ENCODE results near the gene PLEKHH3.
"Not testable (repeated sequence)": the region's sequence is repeated elsewhere in the genome, so short reads cannot be mapped to it uniquely, and the experiment has no call there.

The PLEKHH3 gene

GRCh38 chr17:42669977-42670788 lies 6.6 kb downstream of the PLEKHH3 start:
- DNase-seq, result no peak

GRCh38 chr17:42669705-42669976 lies 7.2 kb downstream of the PLEKHH3 start:
- DNase-seq, result no peak

DNA sequence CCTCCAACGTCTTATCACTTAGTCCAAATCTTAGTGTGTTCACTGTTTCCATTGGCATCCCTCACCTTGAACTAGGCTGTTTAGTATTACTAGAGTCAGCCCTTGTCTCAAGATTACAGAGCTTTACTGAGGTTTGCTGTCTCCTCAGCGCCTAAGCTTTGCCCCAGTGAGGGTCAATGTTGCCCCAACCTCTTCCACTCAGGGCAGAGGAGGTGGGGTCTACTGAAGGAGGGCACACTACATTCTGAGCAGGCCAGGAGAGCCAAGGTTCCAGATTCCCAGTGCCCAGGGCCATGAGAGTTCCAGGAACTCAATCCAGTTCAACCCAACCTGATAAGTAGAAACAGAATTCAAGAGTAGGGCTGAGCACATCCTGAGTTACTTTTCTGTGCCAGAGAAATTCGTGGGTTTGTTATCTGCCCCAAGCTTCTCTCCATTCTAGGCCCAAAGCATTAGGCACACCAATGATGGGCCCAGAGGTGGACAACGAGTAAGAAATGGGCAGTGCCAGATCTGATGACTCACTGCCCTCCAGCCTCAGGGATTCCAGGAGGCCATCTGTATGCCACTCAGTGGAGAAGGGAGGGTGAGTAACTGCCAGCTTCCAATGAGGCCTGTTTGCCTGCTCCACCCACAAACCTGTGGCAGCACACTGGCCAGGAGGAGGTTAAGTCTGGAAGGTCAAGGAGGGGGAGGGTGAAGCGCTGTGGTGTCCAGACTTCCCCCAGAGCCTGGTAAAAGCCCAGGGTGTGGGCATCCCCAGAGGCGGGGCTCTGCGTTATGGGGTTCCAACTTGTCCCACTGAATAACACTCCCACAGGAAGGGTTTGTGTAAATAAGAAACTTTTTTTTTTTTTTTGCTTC lies 9.5 kb downstream of the PLEKHH3 start:
- no peak for DNase-seq

DNA sequence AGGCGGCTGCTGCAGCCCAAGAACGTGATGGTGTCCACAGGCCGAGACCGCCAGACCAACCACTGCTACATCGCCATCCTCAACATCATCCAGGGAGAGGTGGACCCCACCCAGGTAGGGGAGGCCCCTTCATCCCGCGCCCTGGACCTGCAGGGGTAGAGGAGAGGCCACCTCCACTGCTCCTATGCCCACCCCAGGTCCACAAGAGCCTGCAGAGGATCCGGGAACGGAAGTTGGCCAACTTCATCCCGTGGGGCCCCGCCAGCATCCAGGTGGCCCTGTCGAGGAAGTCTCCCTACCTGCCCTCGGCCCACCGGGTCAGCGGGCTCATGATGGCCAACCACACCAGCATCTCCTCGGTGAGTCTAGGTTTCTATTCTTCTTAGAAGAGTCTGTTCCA lies 10.7 kb downstream of the PLEKHH3 start:
- not testable (repeated sequence) for DNase-seq

DNA sequence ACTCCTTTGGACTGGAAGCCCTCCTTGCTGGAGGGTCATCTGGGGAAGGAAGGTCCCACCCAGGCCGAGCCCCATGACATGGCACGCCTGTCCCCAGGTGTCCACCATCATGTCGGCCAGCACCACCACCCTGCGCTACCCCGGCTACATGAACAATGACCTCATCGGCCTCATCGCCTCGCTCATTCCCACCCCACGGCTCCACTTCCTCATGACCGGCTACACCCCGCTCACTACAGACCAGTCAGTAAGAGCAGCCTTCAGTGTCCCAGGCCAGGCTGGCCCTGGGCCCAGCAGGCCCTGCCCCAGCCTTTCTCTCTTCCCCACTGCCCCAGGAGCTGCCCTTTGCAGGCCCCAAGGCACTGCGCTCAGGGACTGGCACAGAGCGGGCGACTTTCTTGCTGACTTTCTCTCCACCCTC lies 11.2 kb downstream of the PLEKHH3 start:
- no peak for DNase-seq

DNA sequence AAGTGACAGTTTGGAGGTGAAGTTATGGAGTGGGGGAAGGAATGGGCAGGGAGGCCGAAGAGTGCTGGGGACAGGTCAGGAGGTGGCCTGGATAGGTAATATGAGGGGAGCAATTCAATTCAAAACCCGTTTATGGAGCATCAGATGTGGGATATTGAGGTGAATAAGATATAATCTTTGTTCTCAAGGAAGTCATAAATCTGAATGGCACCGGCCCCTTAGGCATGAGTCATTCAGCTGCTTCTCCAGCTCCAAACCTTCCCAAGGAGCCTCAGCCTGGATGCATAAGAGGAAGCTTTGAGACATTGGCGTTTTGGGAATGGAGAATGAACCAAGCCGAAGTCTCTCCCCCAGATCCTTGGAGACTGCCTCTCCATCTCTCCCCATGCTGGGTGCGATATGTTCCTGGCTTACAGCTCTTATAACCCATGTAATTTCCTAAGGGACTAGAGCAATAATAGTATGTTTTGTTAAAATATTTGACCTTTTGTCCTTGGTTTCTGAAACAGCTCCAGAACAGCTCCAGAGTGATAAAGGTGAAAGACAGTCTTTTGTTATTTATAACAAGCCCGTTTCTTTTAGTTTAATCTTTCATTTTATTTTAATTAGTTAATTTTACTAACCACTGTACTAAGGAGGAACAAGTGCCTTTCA lies 16.0 kb downstream of the PLEKHH3 start:
- no peak for DNase-seq

DNA sequence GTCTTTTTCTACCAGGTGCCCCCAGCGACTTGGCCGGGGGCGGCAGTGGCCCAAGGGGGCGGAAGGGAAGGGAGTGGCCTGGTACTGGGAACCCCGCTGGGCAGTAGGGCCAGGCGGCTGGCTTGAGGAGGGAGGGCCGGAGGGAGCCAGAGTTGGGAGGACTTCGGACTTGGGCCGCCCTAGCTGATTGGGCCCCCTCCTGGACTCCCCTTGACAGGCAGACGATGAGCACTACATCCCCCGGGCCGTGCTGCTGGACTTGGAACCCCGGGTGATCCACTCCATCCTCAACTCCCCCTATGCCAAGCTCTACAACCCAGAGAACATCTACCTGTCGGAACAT lies 16.9 kb downstream of the PLEKHH3 start:
- not testable (repeated sequence) for DNase-seq

DNA sequence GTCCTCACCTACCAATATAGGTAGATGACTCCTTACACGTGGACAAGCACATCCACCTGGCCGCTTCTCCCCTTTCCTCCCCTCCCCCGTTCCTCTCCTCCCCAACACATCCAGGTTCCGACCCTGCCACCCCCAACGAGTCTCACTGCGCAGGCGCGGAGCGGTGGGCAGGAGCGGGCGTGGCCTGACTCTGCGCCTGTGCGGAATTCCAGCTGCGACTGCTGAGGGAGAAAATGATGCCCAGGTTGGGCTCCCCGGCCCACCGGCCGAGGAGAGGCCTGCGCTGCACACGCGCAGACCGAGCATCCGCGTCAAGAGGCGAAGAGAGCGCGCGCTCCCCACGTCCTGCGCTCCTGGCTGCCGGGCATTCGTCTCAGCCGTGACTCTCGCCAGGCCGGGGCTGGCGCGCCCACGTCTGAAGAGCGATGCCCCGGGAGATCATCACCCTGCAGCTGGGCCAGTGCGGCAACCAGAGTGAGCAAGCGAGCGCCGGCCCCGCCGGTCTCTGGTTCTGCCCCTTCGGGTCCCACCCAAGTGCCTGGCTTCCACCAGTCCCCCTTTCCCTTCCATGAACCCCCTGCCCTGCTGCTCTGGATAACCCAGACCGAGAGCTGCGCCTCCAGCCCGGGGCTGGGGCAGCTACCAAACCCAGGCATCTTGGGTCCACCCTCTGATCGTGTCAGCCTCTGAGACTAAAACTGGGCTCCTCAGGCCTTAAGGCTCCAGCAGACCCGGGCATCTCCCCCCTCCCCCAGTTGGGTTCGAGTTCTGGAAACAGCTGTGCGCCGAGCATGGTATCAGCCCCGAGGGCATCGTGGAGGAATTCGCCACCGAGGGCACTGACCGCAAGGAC lies 17.5 kb downstream of the PLEKHH3 start, which contains the start of gene TUBG2:
Gene TUBG2 (plus strand): TSS at position 206 of the 853 bp plus-strand sequence. CDS start 220 bp downstream, at position 426.
- DNase-seq, result peak; percentile 91

GRCh38 chr17:42657824-42658588 lies 18.8 kb downstream of the PLEKHH3 start:
- no peak for DNase-seq

DNA sequence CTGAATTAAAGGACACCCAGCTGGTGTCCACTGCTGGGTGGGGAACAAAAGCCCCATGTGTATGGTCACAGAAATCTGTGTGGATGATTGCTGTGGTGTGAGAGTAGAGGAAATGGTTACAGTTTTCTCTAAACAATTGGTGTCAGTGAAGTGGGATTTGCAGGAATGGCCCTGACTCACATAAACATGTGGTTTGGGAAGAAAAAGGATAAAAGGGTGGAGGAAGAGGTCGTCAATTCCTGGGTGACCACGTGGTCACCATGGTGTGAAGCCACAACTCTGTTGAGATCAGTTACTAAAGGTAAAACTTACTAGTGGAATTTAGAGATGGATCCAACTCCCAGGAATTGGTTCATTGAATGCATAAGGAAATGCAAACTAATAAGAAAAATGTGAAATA lies 21.3 kb downstream of the PLEKHH3 start:
- no peak for DNase-seq

DNA sequence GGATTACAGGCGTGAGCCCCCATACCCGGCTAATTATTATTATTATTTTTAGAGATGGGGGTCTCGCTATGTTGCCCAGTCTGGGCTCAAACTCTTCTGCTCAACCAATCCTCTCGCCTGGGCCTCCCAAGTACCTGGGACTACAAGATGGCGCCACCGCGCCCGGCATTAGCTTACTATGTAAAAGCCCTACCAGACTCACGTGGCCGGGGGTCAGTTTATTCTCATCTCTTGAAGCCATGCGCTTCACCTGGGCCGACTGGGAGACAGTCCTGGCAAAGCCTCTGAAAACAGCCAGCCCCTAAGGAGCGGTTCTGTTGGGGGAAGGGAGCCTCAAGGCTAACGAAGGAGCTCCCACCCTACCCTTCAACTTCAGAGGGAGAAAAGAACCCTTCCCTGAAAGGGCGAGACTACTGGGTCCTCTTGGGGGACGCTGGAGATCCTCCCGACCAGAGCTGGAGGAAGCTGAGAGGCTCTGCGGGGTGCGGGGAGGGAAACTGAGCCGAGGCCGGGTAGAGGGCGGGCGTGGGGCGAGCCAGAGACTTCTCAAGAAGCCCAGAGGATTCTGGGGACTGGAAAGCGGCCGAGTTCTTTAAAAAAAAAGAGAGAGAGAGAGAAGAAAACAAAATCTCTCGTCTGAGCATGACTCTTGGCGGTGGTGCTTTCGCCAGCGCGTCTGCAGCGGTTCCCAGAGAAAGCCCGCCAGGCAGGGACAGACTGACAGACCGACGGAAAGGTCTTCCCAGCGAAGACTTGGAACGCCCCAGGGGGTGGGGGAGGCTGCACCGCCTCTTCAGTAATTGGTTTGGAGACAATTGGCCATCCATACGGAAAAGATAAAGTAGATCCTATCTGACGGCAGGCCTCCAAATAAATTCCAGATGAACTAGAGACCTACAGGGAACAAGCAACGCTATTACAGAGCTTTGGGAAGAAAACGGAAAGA lies 23.3 kb downstream of the PLEKHH3 start:
- DNase-seq, result no peak

- DNase-seq, result no peak
Measured at GRCh38 chr17:42651392-42651791, 25.4 kb downstream of the PLEKHH3 start.

GRCh38 chr17:42647778-42648177 lies 29.0 kb downstream of the PLEKHH3 start:
- DNase-seq, result no peak

- DNase-seq, result no peak
Measured at GRCh38 chr17:42642336-42642735, 34.5 kb downstream of the PLEKHH3 start.

- no peak for DNase-seq
Measured at GRCh38 chr17:42640121-42640520, 36.7 kb downstream of the PLEKHH3 start.

- DNase-seq, result no peak
Measured at GRCh38 chr17:42639525-42640113, 37.2 kb downstream of the PLEKHH3 start.

DNA sequence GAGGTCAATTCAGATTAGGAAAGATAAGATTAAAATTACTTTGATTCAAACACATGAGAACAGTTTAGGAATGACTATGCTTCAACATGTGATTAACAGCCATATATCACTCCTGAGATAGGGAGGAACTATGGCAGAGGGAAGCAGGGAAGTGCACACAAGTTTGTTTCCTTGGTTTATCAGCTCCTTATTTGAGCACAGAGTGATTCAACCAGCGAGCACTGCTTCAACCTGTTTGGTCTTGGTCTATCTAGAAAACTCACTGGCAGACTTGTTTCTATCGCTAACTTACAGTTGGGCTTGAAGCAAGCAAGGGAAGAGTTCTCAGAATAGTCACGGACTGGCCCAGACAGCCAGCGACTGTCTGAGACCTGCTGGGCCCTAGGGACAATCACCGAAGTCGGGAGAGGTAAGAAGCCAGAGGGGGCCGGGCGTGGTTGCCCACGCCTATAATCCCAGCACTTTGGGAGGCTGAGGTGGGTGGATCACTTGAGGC lies 43.8 kb downstream of the PLEKHH3 start:
- DNase-seq, result no peak

GRCh38 chr17:42629411-42630009 lies 47.3 kb downstream of the PLEKHH3 start:
- DNase-seq, result no peak

DNA sequence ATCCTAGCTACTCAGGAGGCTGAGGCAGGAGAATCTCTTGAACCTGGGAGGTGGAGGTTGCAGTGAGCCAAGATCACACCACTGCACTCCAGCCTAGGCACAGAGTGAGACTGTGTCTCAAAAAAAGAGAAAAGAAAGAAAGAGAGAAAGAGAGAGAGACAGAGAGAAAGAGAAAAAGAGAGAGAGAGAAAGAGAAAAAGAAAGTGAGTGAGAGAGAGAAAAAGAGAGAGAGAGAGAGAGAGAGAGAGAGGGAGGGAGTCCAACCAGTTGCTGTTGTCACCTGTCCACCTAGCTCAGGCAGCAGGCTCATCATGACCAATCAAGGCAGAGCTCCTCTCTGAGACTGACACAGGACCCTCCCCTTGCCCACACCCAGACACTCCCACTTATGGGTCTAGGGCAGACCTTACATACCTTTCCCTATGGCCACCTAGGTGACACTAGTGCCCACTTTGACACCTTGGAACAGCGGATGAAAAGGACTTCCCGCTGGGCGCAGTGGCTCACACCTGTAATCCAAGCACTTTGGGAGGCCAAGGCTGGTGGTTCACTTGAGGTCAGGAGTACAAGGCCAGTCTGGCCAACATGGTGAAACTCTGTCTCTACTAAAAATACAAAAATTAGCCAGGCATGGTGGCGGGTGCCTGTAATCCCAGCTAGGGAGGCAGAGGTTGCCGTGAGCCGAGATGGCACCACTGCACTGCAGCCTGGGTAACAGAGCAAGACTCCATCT lies 49.6 kb downstream of the PLEKHH3 start:
- not testable (repeated sequence) for DNase-seq

Data from DMS153 (cell line).